PFSK-1 (cell line): ENCODE results near the gene GCNT3.

Source experiments
- POLR2AphosphoS5 ChIP-seq: IDR thresholded peaks from 2 replicates; pipeline ENCODE4 v1.6.1; 2012; ENCODE audit warnings: low read depth, mild to moderate bottlenecking, control low read depth, low read length, moderate library complexity
- REST ChIP-seq, 2 experiments: IDR thresholded peaks; 2 replicates each; pipeline versions ENCODE4 v1.6.1 to v1.8.0; 2011 to 2012; ENCODE audit warnings: low read depth in 2 of 2, low read length in 2 of 2, control low read depth in 1 of 2, inconsistent platforms in 1 of 2, mild to moderate bottlenecking in 1 of 2, moderate library complexity in 1 of 2; ENCODE audit not compliant: insufficient read depth in 1 of 2
- TAF1 ChIP-seq: IDR thresholded peaks from 2 replicates; pipeline ENCODE4 v1.6.1; 2012; ENCODE audit warnings: low read length, control low read depth, borderline replicate concordance; ENCODE audit not compliant: insufficient read depth

GRCh38 chr15:59662260-59662659, 50.7 kb downstream of the GCNT3 start:
- TF ChIP-seq POLR2AphosphoS5, result no peak
- no peak for TF ChIP-seq TAF1
- no peak for TF ChIP-seq REST (IDR thresholded peaks at IDR 0.05; ENCODE audit: insufficient read depth in 1 of 2, low read depth in 2 of 2, low read length in 2 of 2)
